SK-N-MC (cell line): ENCODE data around the gene POLK.

Source experiments
- EZH2 ChIP-seq: fragments of 200-600 bp; sonication (generic); IDR thresholded peaks from one replicate; pipeline ENCODE4 v1.6.1; 2017; ENCODE audit warnings: antibody characterized with exemption
- FOXP2 ChIP-seq: optimal IDR thresholded peaks from 2 replicates; pipeline ENCODE3; 2011; ENCODE audit warnings: mild to moderate bottlenecking, moderate library complexity; ENCODE audit not compliant: insufficient read depth; ENCODE audit errors: extremely low read length, control extremely low read depth
- POLR2AphosphoS5 ChIP-seq: IDR thresholded peaks from 2 replicates; pipeline ENCODE4 v1.6.1; 2012; ENCODE audit warnings: mild to moderate bottlenecking, low read depth, low read length, borderline replicate concordance

GRCh38 chr5:75574791-75575190 is 63.1 kb downstream of the POLK start:
- TF ChIP-seq EZH2 = no peak
- no peak for TF ChIP-seq POLR2AphosphoS5
- TF ChIP-seq FOXP2 = no peak
